ENCODE data around the gene MCM3.

- TF ChIP-seq CTCF (IDR thresholded peaks at IDR 0.05), result no peak
- no peak for TF ChIP-seq POLR2A (IDR thresholded peaks at IDR 0.05)
Measured at GRCh38 chr6:52301326-52301725, 16.8 kb upstream of the MCM3 start.

Measured in thyroid gland (tissue), 4 donors.